ENCODE measurements around the gene ZNF432.
"Not testable (repeated sequence)": the region's sequence is repeated elsewhere in the genome, so short reads cannot be mapped to it uniquely, and the experiment has no call there.

The ZNF432 gene

GRCh38 chr19:52048555-52049501 lies at the start of gene ZNF432:
TSS of gene ZNF432 (minus strand) at chr19:52048838. CDS start at chr19:52046868, 1,970 bp downstream.
- Histone ChIP-seq H3K4me3 (ENCODE audit: low read depth in 1 of 2, low read length in 2 of 2) (peak within 1 kb of the TSS; percentile 41 to 94), H3K9me3 (ENCODE audit: low read length) (peaks cover 12% of the 10 kb centered on the region), H3K36me3 (ENCODE audit: insufficient read depth, low read length) (peaks cover 21% of the 10 kb centered on the region), H3K27me3 (ENCODE audit: control insufficient read depth in 1 of 2, insufficient read depth in 2 of 2, low read length in 2 of 2) (no peaks in the 10 kb centered on the region), H3K4me1 (ENCODE audit: insufficient read depth, low read length) (no peaks in the 10 kb centered on the region), H3K9ac (ENCODE audit: low read length) (peak within 1 kb of the TSS; percentile 95), H3K27ac (ENCODE audit: low read depth, low read length) (peak within 1 kb of the TSS; percentile 75)

- H3K4me1 ChIP-seq (ENCODE audit: insufficient read depth, low read length) = peaks cover 14% of the 10 kb centered on the region
- not testable (repeated sequence) for H3K9me3 ChIP-seq (ENCODE audit: low read length); H3K36me3 ChIP-seq (ENCODE audit: insufficient read depth, low read length); H3K4me3 ChIP-seq (ENCODE audit: low read depth in 1 of 2, low read length in 2 of 2); H3K27ac ChIP-seq (ENCODE audit: low read depth, low read length); H3K27me3 ChIP-seq (ENCODE audit: control insufficient read depth in 1 of 2, insufficient read depth in 2 of 2, low read length in 2 of 2); H3K9ac ChIP-seq (ENCODE audit: low read length)
These were observed 47.8 kb upstream of the ZNF432 start for GRCh38 chr19:52096416-52096815.

- Histone ChIP-seq H3K36me3 (ENCODE audit: insufficient read depth, low read length) (peaks cover 13% of the 10 kb centered on the region), H3K9me3 (ENCODE audit: low read length) (peaks cover 5% of the 10 kb centered on the region), H3K4me1 (ENCODE audit: insufficient read depth, low read length) (peaks cover 14% of the 10 kb centered on the region), H3K27ac (ENCODE audit: low read depth, low read length) (no peak within 1 kb of the TSS), H3K9ac (ENCODE audit: low read length) (peak within 1 kb of the TSS; percentile 87), H3K27me3 (ENCODE audit: control insufficient read depth in 1 of 2, insufficient read depth in 2 of 2, low read length in 2 of 2) (no peaks in the 10 kb centered on the region), H3K4me3 (ENCODE audit: low read depth in 1 of 2, low read length in 2 of 2) (peak within 1 kb of the TSS; percentile 83 to 95)
These were observed 46.8 kb upstream of the ZNF432 start, which contains the start of gene ZNF841 for GRCh38 chr19:52095172-52096014. TSS of gene ZNF841 (minus strand) at chr19:52095765. CDS start at chr19:52084801, 10,964 bp downstream.

GRCh38 chr19:52094526-52095130 lies 46.0 kb upstream of the ZNF432 start:
- peaks cover 14% of the 10 kb centered on the region for H3K4me1 ChIP-seq (ENCODE audit: insufficient read depth, low read length)
- no peak overlapping the region for H3K27ac ChIP-seq (ENCODE audit: low read depth, low read length)
- H3K27me3 ChIP-seq (ENCODE audit: control insufficient read depth in 1 of 2, insufficient read depth in 2 of 2, low read length in 2 of 2) = no peaks in the 10 kb centered on the region
- peak overlapping the region; percentile 83 to 95 for H3K4me3 ChIP-seq (ENCODE audit: low read depth in 1 of 2, low read length in 2 of 2)
- peaks cover 5% of the 10 kb centered on the region for H3K9me3 ChIP-seq (ENCODE audit: low read length)
- peak overlapping the region; percentile 87 for H3K9ac ChIP-seq (ENCODE audit: low read length)
- peaks cover 13% of the 10 kb centered on the region for H3K36me3 ChIP-seq (ENCODE audit: insufficient read depth, low read length)

- H3K4me1 ChIP-seq (ENCODE audit: insufficient read depth, low read length) = no peaks in the 10 kb centered on the region
- no peak overlapping the region for H3K4me3 ChIP-seq (ENCODE audit: low read depth in 1 of 2, low read length in 2 of 2)
- H3K9ac ChIP-seq (ENCODE audit: low read length) = no peak overlapping the region
- H3K9me3 ChIP-seq (ENCODE audit: low read length) = no peaks in the 10 kb centered on the region
- H3K27ac ChIP-seq (ENCODE audit: low read depth, low read length) = no peak overlapping the region
- H3K27me3 ChIP-seq (ENCODE audit: control insufficient read depth in 1 of 2, insufficient read depth in 2 of 2, low read length in 2 of 2) = no peaks in the 10 kb centered on the region
- peaks cover 43% of the 10 kb centered on the region for H3K36me3 ChIP-seq (ENCODE audit: insufficient read depth, low read length)
These were observed 37.8 kb upstream of the ZNF432 start for GRCh38 chr19:52086481-52086880.

GRCh38 chr19:52070496-52070895 lies 21.9 kb upstream of the ZNF432 start:
- Histone ChIP-seq H3K4me1 (ENCODE audit: insufficient read depth, low read length) (no peaks in the 10 kb centered on the region), H3K9ac (ENCODE audit: low read length) (no peak overlapping the region), H3K36me3 (ENCODE audit: insufficient read depth, low read length) (peaks cover 60% of the 10 kb centered on the region), H3K27ac (ENCODE audit: low read depth, low read length) (no peak overlapping the region), H3K9me3 (ENCODE audit: low read length) (peaks cover 43% of the 10 kb centered on the region), H3K4me3 (ENCODE audit: low read depth in 1 of 2, low read length in 2 of 2) (no peak overlapping the region), H3K27me3 (ENCODE audit: control insufficient read depth in 1 of 2, insufficient read depth in 2 of 2, low read length in 2 of 2) (no peaks in the 10 kb centered on the region)

- peaks cover 55% of the 10 kb centered on the region for H3K36me3 ChIP-seq (ENCODE audit: insufficient read depth, low read length)
- no peak overlapping the region for H3K9ac ChIP-seq (ENCODE audit: low read length)
- H3K4me1 ChIP-seq (ENCODE audit: insufficient read depth, low read length) = no peaks in the 10 kb centered on the region
- H3K9me3 ChIP-seq (ENCODE audit: low read length) = peaks cover 46% of the 10 kb centered on the region
- no peaks in the 10 kb centered on the region for H3K27me3 ChIP-seq (ENCODE audit: control insufficient read depth in 1 of 2, insufficient read depth in 2 of 2, low read length in 2 of 2)
- H3K27ac ChIP-seq (ENCODE audit: low read depth, low read length) = no peak overlapping the region
- no peak overlapping the region for H3K4me3 ChIP-seq (ENCODE audit: low read depth in 1 of 2, low read length in 2 of 2)
These were observed 21.0 kb upstream of the ZNF432 start for GRCh38 chr19:52069653-52070052.

GRCh38 chr19:52066258-52066863 lies 17.7 kb upstream of the ZNF432 start:
- no peaks in the 10 kb centered on the region for H3K4me1 ChIP-seq (ENCODE audit: insufficient read depth, low read length)
- H3K4me3 ChIP-seq (ENCODE audit: low read depth in 1 of 2, low read length in 2 of 2) = peak overlapping the region; percentile 14 to 17
- no peak overlapping the region for H3K27ac ChIP-seq (ENCODE audit: low read depth, low read length)
- H3K9ac ChIP-seq (ENCODE audit: low read length) = no peak overlapping the region
- H3K27me3 ChIP-seq (ENCODE audit: control insufficient read depth in 1 of 2, insufficient read depth in 2 of 2, low read length in 2 of 2) = no peaks in the 10 kb centered on the region
- peaks cover 51% of the 10 kb centered on the region for H3K9me3 ChIP-seq (ENCODE audit: low read length)
- peaks cover 58% of the 10 kb centered on the region for H3K36me3 ChIP-seq (ENCODE audit: insufficient read depth, low read length)

- Histone ChIP-seq H3K4me1 (ENCODE audit: insufficient read depth, low read length) (no peaks in the 10 kb centered on the region), H3K4me3 (ENCODE audit: low read depth in 1 of 2, low read length in 2 of 2) (peak overlapping the region in 1 of 2 donors; percentile 6), H3K27ac (ENCODE audit: low read depth, low read length) (no peak overlapping the region), H3K36me3 (ENCODE audit: insufficient read depth, low read length) (peaks cover 48% of the 10 kb centered on the region), H3K9ac (ENCODE audit: low read length) (no peak overlapping the region), H3K27me3 (ENCODE audit: control insufficient read depth in 1 of 2, insufficient read depth in 2 of 2, low read length in 2 of 2) (no peaks in the 10 kb centered on the region), H3K9me3 (ENCODE audit: low read length) (peaks cover 55% of the 10 kb centered on the region)
These were observed 16.8 kb upstream of the ZNF432 start for GRCh38 chr19:52065399-52065798.

GRCh38 chr19:52056480-52056879 lies 7.8 kb upstream of the ZNF432 start:
- not testable (repeated sequence) for H3K27ac ChIP-seq (ENCODE audit: low read depth, low read length); H3K9ac ChIP-seq (ENCODE audit: low read length); H3K4me3 ChIP-seq (ENCODE audit: low read depth in 1 of 2, low read length in 2 of 2); H3K27me3 ChIP-seq (ENCODE audit: control insufficient read depth in 1 of 2, insufficient read depth in 2 of 2, low read length in 2 of 2); H3K4me1 ChIP-seq (ENCODE audit: insufficient read depth, low read length); H3K36me3 ChIP-seq (ENCODE audit: insufficient read depth, low read length)
- H3K9me3 ChIP-seq (ENCODE audit: low read length) = peaks cover 15% of the 10 kb centered on the region

- not testable (repeated sequence) for H3K9me3 ChIP-seq (ENCODE audit: low read length); H3K27me3 ChIP-seq (ENCODE audit: control insufficient read depth in 1 of 2, insufficient read depth in 2 of 2, low read length in 2 of 2); H3K27ac ChIP-seq (ENCODE audit: low read depth, low read length); H3K9ac ChIP-seq (ENCODE audit: low read length); H3K4me1 ChIP-seq (ENCODE audit: insufficient read depth, low read length); H3K36me3 ChIP-seq (ENCODE audit: insufficient read depth, low read length); H3K4me3 ChIP-seq (ENCODE audit: low read depth in 1 of 2, low read length in 2 of 2)
These were observed 3.1 kb upstream of the ZNF432 start for GRCh38 chr19:52051736-52052135.
